ENCODE data around the gene CSTB. TPM values are rescaled to one million over a fixed set of nuclear protein-coding genes. Genes with fewer than 3 reads are reported as not detected.

Gene CSTB
- total RNA-seq, 1 experiment from 2014 or later = 36.1 TPM

DNA sequence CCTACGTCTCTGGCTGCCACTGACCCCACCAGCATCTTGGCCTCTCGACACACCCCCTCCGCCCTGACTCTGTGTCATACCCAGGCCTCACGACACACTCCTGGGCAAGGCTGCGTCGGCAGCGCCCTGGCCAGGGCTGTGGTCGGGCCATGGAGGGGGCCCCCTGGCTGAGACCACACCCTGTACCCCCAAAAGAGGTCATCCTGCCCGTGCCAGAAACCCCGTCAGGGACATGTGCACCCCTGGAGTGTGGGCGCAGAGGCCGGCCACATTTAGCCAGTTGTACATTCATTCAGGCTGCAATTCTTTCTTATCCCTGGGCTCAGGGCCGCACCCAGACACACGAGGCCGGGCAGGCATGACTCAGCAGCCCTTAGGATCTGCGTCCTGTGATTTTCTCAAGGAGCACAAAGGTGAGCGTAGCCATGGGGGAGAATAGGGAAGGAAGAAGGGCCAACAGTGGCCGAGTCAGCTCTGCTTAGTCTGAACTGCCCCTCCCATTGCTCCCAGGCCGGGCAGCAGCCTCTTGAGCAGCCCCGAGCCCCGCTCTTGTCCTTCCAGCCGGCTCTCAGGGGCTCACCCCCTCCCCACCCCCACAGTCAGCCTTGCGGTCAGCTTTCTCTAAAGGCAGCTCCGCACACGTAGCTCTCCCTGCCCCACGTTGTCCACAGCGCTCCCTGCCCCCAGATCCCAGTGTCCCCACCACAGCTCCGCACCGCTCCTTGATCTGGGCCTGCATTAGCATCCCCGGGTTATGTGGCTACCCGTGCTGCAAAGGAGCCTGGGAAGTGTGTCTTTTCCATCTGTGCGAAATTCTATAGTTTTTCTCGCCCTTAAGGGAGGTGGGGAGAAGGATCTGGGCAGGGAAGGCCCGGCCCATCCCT is 7.9 kb downstream of the CSTB start:
- no peaks in the 10 kb centered on the region; the same call in 1 of the 2 replicates for H3K27me3 Mint-ChIP-seq (ENCODE audit: low read depth)
- peak; percentile 38 for ATAC-seq
- peaks cover 46% of the 10 kb centered on the region for H3K4me1 Mint-ChIP-seq
- ChIA-PET POLR2A (no interaction called here), CTCF (interaction anchor here (0.6 to 3.9 kb wide), 4 partner anchors 21 to 62 kb away, joined by 3 to 29 read pairs (median 6); partner anchors contain the start of gene RRP1)
- peak; percentile 25 for DNase-seq (ENCODE audit: low spot score)
- no peak overlapping the region for H3K4me3 Mint-ChIP-seq
- peaks cover 5% of the 10 kb centered on the region for H3K36me3 Mint-ChIP-seq
- no peaks in the 10 kb centered on the region for H3K9me3 Mint-ChIP-seq
- peak; percentile 83; the same call in 1 of the 2 replicates for TF ChIP-seq NFE2L1 (CRISPR knock-in tag; IDR thresholded peaks at IDR 0.05)
- TF ChIP-seq, protein P1, sequence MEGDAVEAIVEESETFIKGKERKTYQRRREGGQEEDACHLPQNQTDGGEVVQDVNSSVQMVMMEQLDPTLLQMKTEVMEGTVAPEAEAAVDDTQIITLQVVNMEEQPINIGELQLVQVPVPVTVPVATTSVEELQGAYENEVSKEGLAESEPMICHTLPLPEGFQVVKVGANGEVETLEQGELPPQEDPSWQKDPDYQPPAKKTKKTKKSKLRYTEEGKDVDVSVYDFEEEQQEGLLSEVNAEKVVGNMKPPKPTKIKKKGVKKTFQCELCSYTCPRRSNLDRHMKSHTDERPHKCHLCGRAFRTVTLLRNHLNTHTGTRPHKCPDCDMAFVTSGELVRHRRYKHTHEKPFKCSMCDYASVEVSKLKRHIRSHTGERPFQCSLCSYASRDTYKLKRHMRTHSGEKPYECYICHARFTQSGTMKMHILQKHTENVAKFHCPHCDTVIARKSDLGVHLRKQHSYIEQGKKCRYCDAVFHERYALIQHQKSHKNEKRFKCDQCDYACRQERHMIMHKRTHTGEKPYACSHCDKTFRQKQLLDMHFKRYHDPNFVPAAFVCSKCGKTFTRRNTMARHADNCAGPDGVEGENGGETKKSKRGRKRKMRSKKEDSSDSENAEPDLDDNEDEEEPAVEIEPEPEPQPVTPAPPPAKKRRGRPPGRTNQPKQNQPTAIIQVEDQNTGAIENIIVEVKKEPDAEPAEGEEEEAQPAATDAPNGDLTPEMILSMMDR (IDR thresholded peaks at IDR 0.05) = no peak
- H3K27ac Mint-ChIP-seq = peak overlapping the region; percentile 92

DNA sequence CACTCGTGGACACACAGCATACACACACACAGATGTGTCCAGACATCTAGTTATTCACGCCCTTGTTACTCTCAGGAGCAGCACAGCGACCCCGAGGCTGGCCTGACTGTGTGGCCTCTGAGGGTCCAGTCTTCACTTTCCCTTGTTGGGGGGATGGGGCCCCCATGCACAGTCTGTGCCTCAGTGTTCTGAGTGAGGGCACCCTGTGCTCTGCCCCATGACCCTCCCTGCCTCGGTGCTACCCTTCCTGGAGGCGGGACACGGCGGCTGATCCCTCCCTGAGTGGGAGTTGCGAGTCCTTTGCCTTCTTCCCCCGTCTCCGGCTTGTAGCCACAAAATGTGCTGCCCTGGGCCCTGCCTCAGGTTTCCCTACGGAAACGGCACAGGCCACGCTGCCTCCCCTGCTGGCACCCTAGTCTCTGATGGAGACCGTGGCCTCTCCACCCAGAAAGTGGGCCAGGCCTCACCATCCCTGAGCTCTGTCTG is 8.6 kb downstream of the CSTB start:
- ChIA-PET CTCF (interaction anchor here (2.3 to 3.9 kb wide), 2 partner anchors 22 to 39 kb away, joined by 10 to 29 read pairs; partner anchors contain the start of gene RRP1), POLR2A (no interaction called here)
- Mint-ChIP-seq H3K36me3 (peaks cover 8% of the 10 kb centered on the region), H3K27ac (peak overlapping the region; percentile 92), H3K9me3 (no peaks in the 10 kb centered on the region), H3K4me3 (no peak overlapping the region), H3K27me3 (ENCODE audit: low read depth) (no peaks in the 10 kb centered on the region; the same call in 1 of the 2 replicates), H3K4me1 (peaks cover 39% of the 10 kb centered on the region)
- DNase-seq (ENCODE audit: low spot score) = no peak
- no peak for ATAC-seq
- TF ChIP-seq ZNF396 (CRISPR knock-in tag; IDR thresholded peaks at IDR 0.05; ENCODE audit: borderline replicate concordance) (no peak), MYBL2 (CRISPR knock-in tag; IDR thresholded peaks at IDR 0.05) (no peak), IRF2 (CRISPR knock-in tag; IDR thresholded peaks at IDR 0.05; ENCODE audit: borderline replicate concordance, low read depth) (no peak), ZNF219 (CRISPR knock-in tag; IDR thresholded peaks at IDR 0.05; ENCODE audit: borderline replicate concordance) (no peak), NR1H2 (CRISPR knock-in tag; IDR thresholded peaks at IDR 0.05) (no peak), ZNF232 (CRISPR knock-in tag; IDR thresholded peaks at IDR 0.05) (no peak), NFE2L1 (CRISPR knock-in tag; IDR thresholded peaks at IDR 0.05) (no peak)
- TF ChIP-seq, protein P2, sequence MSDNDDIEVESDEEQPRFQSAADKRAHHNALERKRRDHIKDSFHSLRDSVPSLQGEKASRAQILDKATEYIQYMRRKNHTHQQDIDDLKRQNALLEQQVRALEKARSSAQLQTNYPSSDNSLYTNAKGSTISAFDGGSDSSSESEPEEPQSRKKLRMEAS (CRISPR knock-in tag; IDR thresholded peaks at IDR 0.05) = no peak
- TF ChIP-seq, protein P3, sequence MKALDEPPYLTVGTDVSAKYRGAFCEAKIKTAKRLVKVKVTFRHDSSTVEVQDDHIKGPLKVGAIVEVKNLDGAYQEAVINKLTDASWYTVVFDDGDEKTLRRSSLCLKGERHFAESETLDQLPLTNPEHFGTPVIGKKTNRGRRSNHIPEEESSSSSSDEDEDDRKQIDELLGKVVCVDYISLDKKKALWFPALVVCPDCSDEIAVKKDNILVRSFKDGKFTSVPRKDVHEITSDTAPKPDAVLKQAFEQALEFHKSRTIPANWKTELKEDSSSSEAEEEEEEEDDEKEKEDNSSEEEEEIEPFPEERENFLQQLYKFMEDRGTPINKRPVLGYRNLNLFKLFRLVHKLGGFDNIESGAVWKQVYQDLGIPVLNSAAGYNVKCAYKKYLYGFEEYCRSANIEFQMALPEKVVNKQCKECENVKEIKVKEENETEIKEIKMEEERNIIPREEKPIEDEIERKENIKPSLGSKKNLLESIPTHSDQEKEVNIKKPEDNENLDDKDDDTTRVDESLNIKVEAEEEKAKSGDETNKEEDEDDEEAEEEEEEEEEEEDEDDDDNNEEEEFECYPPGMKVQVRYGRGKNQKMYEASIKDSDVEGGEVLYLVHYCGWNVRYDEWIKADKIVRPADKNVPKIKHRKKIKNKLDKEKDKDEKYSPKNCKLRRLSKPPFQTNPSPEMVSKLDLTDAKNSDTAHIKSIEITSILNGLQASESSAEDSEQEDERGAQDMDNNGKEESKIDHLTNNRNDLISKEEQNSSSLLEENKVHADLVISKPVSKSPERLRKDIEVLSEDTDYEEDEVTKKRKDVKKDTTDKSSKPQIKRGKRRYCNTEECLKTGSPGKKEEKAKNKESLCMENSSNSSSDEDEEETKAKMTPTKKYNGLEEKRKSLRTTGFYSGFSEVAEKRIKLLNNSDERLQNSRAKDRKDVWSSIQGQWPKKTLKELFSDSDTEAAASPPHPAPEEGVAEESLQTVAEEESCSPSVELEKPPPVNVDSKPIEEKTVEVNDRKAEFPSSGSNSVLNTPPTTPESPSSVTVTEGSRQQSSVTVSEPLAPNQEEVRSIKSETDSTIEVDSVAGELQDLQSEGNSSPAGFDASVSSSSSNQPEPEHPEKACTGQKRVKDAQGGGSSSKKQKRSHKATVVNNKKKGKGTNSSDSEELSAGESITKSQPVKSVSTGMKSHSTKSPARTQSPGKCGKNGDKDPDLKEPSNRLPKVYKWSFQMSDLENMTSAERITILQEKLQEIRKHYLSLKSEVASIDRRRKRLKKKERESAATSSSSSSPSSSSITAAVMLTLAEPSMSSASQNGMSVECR (CRISPR knock-in tag; IDR thresholded peaks at IDR 0.05; ENCODE audit: borderline replicate concordance) = no peak
- TF ChIP-seq, protein P1 (IDR thresholded peaks at IDR 0.05) = no peak
- TF ChIP-seq, protein P4, sequence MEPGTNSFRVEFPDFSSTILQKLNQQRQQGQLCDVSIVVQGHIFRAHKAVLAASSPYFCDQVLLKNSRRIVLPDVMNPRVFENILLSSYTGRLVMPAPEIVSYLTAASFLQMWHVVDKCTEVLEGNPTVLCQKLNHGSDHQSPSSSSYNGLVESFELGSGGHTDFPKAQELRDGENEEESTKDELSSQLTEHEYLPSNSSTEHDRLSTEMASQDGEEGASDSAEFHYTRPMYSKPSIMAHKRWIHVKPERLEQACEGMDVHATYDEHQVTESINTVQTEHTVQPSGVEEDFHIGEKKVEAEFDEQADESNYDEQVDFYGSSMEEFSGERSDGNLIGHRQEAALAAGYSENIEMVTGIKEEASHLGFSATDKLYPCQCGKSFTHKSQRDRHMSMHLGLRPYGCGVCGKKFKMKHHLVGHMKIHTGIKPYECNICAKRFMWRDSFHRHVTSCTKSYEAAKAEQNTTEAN (CRISPR knock-in tag; IDR thresholded peaks at IDR 0.05) = no peak
- TF ChIP-seq, protein P5, sequence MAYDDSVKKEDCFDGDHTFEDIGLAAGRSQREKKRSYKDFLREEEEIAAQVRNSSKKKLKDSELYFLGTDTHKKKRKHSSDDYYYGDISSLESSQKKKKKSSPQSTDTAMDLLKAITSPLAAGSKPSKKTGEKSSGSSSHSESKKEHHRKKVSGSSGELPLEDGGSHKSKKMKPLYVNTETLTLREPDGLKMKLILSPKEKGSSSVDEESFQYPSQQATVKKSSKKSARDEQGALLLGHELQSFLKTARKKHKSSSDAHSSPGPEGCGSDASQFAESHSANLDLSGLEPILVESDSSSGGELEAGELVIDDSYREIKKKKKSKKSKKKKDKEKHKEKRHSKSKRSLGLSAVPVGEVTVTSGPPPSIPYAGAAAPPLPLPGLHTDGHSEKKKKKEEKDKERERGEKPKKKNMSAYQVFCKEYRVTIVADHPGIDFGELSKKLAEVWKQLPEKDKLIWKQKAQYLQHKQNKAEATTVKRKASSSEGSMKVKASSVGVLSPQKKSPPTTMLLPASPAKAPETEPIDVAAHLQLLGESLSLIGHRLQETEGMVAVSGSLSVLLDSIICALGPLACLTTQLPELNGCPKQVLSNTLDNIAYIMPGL (CRISPR knock-in tag; IDR thresholded peaks at IDR 0.05) = no peak
- TF ChIP-seq, protein P6, sequence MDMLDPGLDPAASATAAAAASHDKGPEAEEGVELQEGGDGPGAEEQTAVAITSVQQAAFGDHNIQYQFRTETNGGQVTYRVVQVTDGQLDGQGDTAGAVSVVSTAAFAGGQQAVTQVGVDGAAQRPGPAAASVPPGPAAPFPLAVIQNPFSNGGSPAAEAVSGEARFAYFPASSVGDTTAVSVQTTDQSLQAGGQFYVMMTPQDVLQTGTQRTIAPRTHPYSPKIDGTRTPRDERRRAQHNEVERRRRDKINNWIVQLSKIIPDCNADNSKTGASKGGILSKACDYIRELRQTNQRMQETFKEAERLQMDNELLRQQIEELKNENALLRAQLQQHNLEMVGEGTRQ (CRISPR knock-in tag; IDR thresholded peaks at IDR 0.05) = no peak
- TF ChIP-seq, protein P7, sequence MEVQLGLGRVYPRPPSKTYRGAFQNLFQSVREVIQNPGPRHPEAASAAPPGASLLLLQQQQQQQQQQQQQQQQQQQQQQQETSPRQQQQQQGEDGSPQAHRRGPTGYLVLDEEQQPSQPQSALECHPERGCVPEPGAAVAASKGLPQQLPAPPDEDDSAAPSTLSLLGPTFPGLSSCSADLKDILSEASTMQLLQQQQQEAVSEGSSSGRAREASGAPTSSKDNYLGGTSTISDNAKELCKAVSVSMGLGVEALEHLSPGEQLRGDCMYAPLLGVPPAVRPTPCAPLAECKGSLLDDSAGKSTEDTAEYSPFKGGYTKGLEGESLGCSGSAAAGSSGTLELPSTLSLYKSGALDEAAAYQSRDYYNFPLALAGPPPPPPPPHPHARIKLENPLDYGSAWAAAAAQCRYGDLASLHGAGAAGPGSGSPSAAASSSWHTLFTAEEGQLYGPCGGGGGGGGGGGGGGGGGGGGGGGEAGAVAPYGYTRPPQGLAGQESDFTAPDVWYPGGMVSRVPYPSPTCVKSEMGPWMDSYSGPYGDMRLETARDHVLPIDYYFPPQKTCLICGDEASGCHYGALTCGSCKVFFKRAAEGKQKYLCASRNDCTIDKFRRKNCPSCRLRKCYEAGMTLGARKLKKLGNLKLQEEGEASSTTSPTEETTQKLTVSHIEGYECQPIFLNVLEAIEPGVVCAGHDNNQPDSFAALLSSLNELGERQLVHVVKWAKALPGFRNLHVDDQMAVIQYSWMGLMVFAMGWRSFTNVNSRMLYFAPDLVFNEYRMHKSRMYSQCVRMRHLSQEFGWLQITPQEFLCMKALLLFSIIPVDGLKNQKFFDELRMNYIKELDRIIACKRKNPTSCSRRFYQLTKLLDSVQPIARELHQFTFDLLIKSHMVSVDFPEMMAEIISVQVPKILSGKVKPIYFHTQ (CRISPR knock-in tag; IDR thresholded peaks at IDR 0.05) = no peak

Data from WTC11 (cell line).